ENCODE results near the gene P2RY14. TPM values are rescaled to one million over a fixed set of nuclear protein-coding genes. Genes with fewer than 3 reads are reported as not detected.

P2RY14 gene
- total RNA-seq, 1 donor from 2014 or later: not detected

DNA sequence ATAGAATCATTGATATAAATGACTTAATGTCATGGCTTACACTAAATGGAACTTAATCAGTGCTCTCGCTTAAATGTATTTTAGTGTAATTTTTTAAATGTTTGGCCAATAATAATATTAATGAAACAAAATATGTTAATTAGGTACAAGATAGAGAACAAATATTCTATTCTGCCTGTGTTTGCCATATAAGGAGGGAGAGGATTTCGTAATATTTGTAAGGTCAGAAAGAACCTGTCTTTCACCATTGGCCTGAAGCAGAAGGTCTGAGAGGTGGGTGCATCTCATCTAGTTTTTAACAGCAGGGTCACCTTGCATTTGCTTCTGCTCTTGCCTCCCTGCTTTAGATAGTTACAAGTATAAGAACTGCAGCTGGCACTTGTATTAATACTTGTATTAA lies 35.8 kb upstream of the P2RY14 start:
- H3K4me1 Mint-ChIP-seq: peaks cover 3% of the 10 kb centered on the region

DNA sequence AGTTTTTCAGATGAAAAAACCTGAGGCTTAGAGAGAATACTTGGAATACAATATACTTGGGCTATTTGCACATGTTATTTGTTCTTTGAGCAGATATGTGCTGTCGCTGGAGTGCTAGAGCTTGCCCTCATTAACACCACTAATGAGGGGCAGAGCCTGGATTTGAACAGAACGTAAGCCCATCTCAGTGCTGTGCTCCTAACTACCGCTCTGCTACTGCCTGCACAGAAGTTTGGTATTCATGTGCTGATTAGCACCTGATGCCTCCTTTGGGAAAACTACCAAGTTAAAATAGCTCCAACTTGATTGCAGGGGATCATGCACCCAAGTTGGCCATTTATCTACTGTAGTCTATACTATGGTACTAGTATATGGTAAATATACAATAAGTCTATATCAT lies 34.6 kb upstream of the P2RY14 start:
- no peaks in the 10 kb centered on the region for H3K4me1 Mint-ChIP-seq
- H3K79me2 ChIP-seq (ENCODE audit: low read depth): no peaks in the 10 kb centered on the region
- no peaks in the 10 kb centered on the region for H3K9me3 ChIP-seq (ENCODE audit: low read depth)
- H4K20me1 ChIP-seq (ENCODE audit: low read depth): no peaks in the 10 kb centered on the region
- no peaks in the 10 kb centered on the region for H3F3A ChIP-seq (ENCODE audit: low read depth)
- H3K27me3 ChIP-seq: no peaks in the 10 kb centered on the region
- no peak overlapping the region for H3K27ac ChIP-seq
- H3K27me3 Mint-ChIP-seq (ENCODE audit: insufficient read depth, low read depth): no peaks in the 10 kb centered on the region
- no peak overlapping the region for H3K4me3 Mint-ChIP-seq
- no peak overlapping the region for H2AFZ ChIP-seq (replicated peaks)
- H3K4me3 ChIP-seq: no peak overlapping the region
- H3K36me3 Mint-ChIP-seq: no peaks in the 10 kb centered on the region
- H3K9ac ChIP-seq: no peak overlapping the region
- peaks cover 8% of the 10 kb centered on the region for H3K4me1 ChIP-seq
- TF ChIP-seq, protein P1, sequence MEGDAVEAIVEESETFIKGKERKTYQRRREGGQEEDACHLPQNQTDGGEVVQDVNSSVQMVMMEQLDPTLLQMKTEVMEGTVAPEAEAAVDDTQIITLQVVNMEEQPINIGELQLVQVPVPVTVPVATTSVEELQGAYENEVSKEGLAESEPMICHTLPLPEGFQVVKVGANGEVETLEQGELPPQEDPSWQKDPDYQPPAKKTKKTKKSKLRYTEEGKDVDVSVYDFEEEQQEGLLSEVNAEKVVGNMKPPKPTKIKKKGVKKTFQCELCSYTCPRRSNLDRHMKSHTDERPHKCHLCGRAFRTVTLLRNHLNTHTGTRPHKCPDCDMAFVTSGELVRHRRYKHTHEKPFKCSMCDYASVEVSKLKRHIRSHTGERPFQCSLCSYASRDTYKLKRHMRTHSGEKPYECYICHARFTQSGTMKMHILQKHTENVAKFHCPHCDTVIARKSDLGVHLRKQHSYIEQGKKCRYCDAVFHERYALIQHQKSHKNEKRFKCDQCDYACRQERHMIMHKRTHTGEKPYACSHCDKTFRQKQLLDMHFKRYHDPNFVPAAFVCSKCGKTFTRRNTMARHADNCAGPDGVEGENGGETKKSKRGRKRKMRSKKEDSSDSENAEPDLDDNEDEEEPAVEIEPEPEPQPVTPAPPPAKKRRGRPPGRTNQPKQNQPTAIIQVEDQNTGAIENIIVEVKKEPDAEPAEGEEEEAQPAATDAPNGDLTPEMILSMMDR (IDR thresholded peaks at IDR 0.05): no peak
- no peaks in the 10 kb centered on the region for H3K36me3 ChIP-seq
- no peak overlapping the region for H3K27ac Mint-ChIP-seq
- DNase-seq (ENCODE audit: low spot score): no peak
- H3K4me2 ChIP-seq: no peak overlapping the region
- H3K9me3 Mint-ChIP-seq: no peaks in the 10 kb centered on the region

More for the DNA sequence above, 35.8 kb upstream of the P2RY14 start:
- no peak for DNase-seq (ENCODE audit: low spot score)
- TF ChIP-seq EZH2phosphoT487 (IDR thresholded peaks at IDR 0.05): no peak
- TF ChIP-seq, protein P1 (IDR thresholded peaks at IDR 0.05): no peak
- TF ChIP-seq EZH2 (IDR thresholded peaks at IDR 0.05): no peak
- no peak overlapping the region for H2AFZ ChIP-seq (replicated peaks)
- no peaks in the 10 kb centered on the region for H3K79me2 ChIP-seq (ENCODE audit: low read depth)
- H3F3A ChIP-seq (ENCODE audit: low read depth): no peaks in the 10 kb centered on the region
- H4K20me1 ChIP-seq (ENCODE audit: low read depth): no peaks in the 10 kb centered on the region
- no peak overlapping the region for H3K4me3 ChIP-seq
- no peaks in the 10 kb centered on the region for H3K9me3 Mint-ChIP-seq
- no peaks in the 10 kb centered on the region for H3K9me3 ChIP-seq (ENCODE audit: low read depth)
- peaks cover 8% of the 10 kb centered on the region for H3K4me1 ChIP-seq
- H3K27ac Mint-ChIP-seq: no peak overlapping the region
- no peaks in the 10 kb centered on the region for H3K36me3 ChIP-seq
- no peak overlapping the region for H3K9ac ChIP-seq
- H3K27ac ChIP-seq: no peak overlapping the region
- H3K27me3 ChIP-seq: no peaks in the 10 kb centered on the region
- no peak overlapping the region for H3K4me2 ChIP-seq
- no peaks in the 10 kb centered on the region for H3K27me3 Mint-ChIP-seq (ENCODE audit: insufficient read depth, low read depth)
- H3K4me3 Mint-ChIP-seq: no peak overlapping the region
- no peaks in the 10 kb centered on the region for H3K36me3 Mint-ChIP-seq

DNA sequence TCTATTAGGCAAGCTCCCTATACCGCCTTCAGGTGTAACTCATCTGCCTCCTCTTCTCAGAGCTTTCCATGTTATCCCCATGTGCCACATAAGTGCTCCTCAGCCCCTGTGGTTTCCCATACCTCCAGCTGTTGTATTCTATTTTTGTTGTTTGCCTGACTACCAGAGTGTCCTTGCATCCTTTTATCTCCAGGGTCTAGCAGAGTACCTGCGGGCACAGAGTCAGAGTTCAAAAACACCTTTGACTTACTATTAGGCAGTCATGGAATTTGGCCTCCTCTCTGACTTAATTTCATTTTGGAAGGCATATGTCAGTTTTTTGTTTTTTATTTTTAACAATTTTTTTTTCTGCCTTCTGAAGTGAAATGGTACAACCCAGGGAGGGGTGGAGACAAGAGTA lies 31.2 kb upstream of the P2RY14 start:
- Mint-ChIP-seq H3K4me1 (peaks cover 4% of the 10 kb centered on the region), H3K36me3 (no peaks in the 10 kb centered on the region), H3K9me3 (no peaks in the 10 kb centered on the region), H3K27ac (no peak overlapping the region), H3K27me3 (ENCODE audit: insufficient read depth, low read depth) (no peaks in the 10 kb centered on the region), H3K4me3 (no peak overlapping the region)
- Histone ChIP-seq H3K79me2 (ENCODE audit: low read depth) (no peaks in the 10 kb centered on the region), H3K4me3 (no peak overlapping the region), H3K27ac (no peak overlapping the region), H4K20me1 (ENCODE audit: low read depth) (no peaks in the 10 kb centered on the region), H2AFZ (replicated peaks) (no peak overlapping the region), H3K4me2 (no peak overlapping the region), H3K4me1 (peaks cover 4% of the 10 kb centered on the region), H3F3A (ENCODE audit: low read depth) (peaks cover 4% of the 10 kb centered on the region), H3K36me3 (no peaks in the 10 kb centered on the region), H3K9ac (no peak overlapping the region), H3K27me3 (no peaks in the 10 kb centered on the region), H3K9me3 (ENCODE audit: low read depth) (no peaks in the 10 kb centered on the region)
- DNase-seq (ENCODE audit: low spot score): no peak
- TF ChIP-seq, protein P1 (IDR thresholded peaks at IDR 0.05): no peak
- TF ChIP-seq EZH2phosphoT487 (IDR thresholded peaks at IDR 0.05): no peak
- no peak for TF ChIP-seq EZH2 (IDR thresholded peaks at IDR 0.05)

Data from neural progenitor cell (in vitro differentiated cells).